ENCODE results near the gene SPRR2E. TPM values are rescaled to one million over a fixed set of nuclear protein-coding genes. Genes with fewer than 3 reads are reported as not detected.
"Not testable (repeated sequence)": the region's sequence is repeated elsewhere in the genome, so short reads cannot be mapped to it uniquely, and the experiment has no call there.

SPRR2E gene
- total RNA-seq, 2 experiments from 2014 or later: not detected

GRCh38 chr1:153133743-153134142 is 39.4 kb upstream of the SPRR2E start:
- Histone ChIP-seq H3K4me3 (ENCODE audit: low read depth, low read length, poor library complexity, severe bottlenecking) (no peak overlapping the region), H3K4me1 (ENCODE audit: insufficient read depth, low read length, poor library complexity, severe bottlenecking) (no peaks in the 10 kb centered on the region), H2AFZ (ENCODE audit: low read length) (no peak overlapping the region), H3K27ac (ENCODE audit: low read depth, low read length, poor library complexity, severe bottlenecking) (no peak overlapping the region), H3K79me2 (ENCODE audit: insufficient read depth, low read depth, low read length) (no peaks in the 10 kb centered on the region), H3K36me3 (ENCODE audit: insufficient read depth, low read length) (no peaks in the 10 kb centered on the region), H3K9me2 (ENCODE audit: insufficient read depth, low read length) (no peaks in the 10 kb centered on the region; the same call in 1 of the 2 replicates), H3K4me2 (ENCODE audit: low read length) (no peak overlapping the region), H3K9me3 (ENCODE audit: low read length) (no peaks in the 10 kb centered on the region), H4K20me1 (ENCODE audit: insufficient read depth, low read length) (no peaks in the 10 kb centered on the region)
- CTCF ChIA-PET (ENCODE audit: unreplicated experiment): no interaction called here
- DNase-seq (ENCODE audit: low spot score): no peak
- no TSS peak for BruUV-seq (replicated peaks)
- POLR2A ChIA-PET: no interaction called here
- no peak for TF ChIP-seq EZH2phosphoT487 (IDR thresholded peaks at IDR 0.05; ENCODE audit: borderline replicate concordance, low read depth, low read length)
- TF ChIP-seq CTCF (conservative IDR thresholded peaks at IDR 0.05; ENCODE audit: low read length): no peak
- intact Hi-C loops (cut with micrococcal nuclease; ENCODE audit: unreplicated experiment): no loop called here

- Histone ChIP-seq H3K9me3 (ENCODE audit: low read length) (no peaks in the 10 kb centered on the region), H4K20me1 (ENCODE audit: insufficient read depth, low read length) (no peaks in the 10 kb centered on the region), H3K9me2 (ENCODE audit: insufficient read depth, low read length) (no peaks in the 10 kb centered on the region; the same call in 1 of the 2 replicates), H3K4me2 (ENCODE audit: low read length) (no peak overlapping the region), H3K36me3 (ENCODE audit: insufficient read depth, low read length) (no peaks in the 10 kb centered on the region), H3K79me2 (ENCODE audit: insufficient read depth, low read depth, low read length) (no peaks in the 10 kb centered on the region), H2AFZ (ENCODE audit: low read length) (no peak overlapping the region), H3K27ac (ENCODE audit: low read depth, low read length, poor library complexity, severe bottlenecking) (no peak overlapping the region), H3K4me3 (ENCODE audit: low read depth, low read length, poor library complexity, severe bottlenecking) (no peak overlapping the region), H3K4me1 (ENCODE audit: insufficient read depth, low read length, poor library complexity, severe bottlenecking) (no peaks in the 10 kb centered on the region)
- intact Hi-C loops (cut with micrococcal nuclease; ENCODE audit: unreplicated experiment): no loop called here
- ChIA-PET POLR2A (no interaction called here), CTCF (ENCODE audit: unreplicated experiment) (no interaction called here)
- no peak for DNase-seq (ENCODE audit: low spot score)
- BruUV-seq (replicated peaks): no TSS peak
- TF ChIP-seq EZH2phosphoT487 (IDR thresholded peaks at IDR 0.05; ENCODE audit: borderline replicate concordance, low read depth, low read length): no peak
- no peak for TF ChIP-seq CTCF (conservative IDR thresholded peaks at IDR 0.05; ENCODE audit: low read length)
Measured at GRCh38 chr1:153133267-153133666, 38.9 kb upstream of the SPRR2E start.

GRCh38 chr1:153128688-153129087 is 34.4 kb upstream of the SPRR2E start:
- CTCF ChIA-PET (ENCODE audit: unreplicated experiment); H3K4me1 ChIP-seq (ENCODE audit: insufficient read depth, low read length, poor library complexity, severe bottlenecking); BruUV-seq (replicated peaks); POLR2A ChIA-PET; H3K79me2 ChIP-seq (ENCODE audit: insufficient read depth, low read depth, low read length); H3K4me3 ChIP-seq (ENCODE audit: low read depth, low read length, poor library complexity, severe bottlenecking); H3K9me3 ChIP-seq (ENCODE audit: low read length); H3K4me2 ChIP-seq (ENCODE audit: low read length); H3K27ac ChIP-seq (ENCODE audit: low read depth, low read length, poor library complexity, severe bottlenecking); H3K36me3 ChIP-seq (ENCODE audit: insufficient read depth, low read length); H3K9me2 ChIP-seq (ENCODE audit: insufficient read depth, low read length); H4K20me1 ChIP-seq (ENCODE audit: insufficient read depth, low read length); H2AFZ ChIP-seq (ENCODE audit: low read length); DNase-seq (ENCODE audit: low spot score); intact Hi-C loops (cut with micrococcal nuclease; ENCODE audit: unreplicated experiment): not testable (repeated sequence)
